Adrenal gland (tissue), 5 donors: ENCODE data around the gene MARCKSL1.
"Not testable (repeated sequence)": the region's sequence is repeated elsewhere in the genome, so short reads cannot be mapped to it uniquely, and the experiment has no call there.

ENCODE experiments used
- CTCF ChIP-seq, 6 experiments: fragments of 450-650 bp in 4 of 6; fragments of 200-600 bp in 2 of 6; sonication (generic) in 1 of 6; IDR thresholded peaks; 1 replicate in 5 of 6; 2 replicates in 1 of 6; pipeline versions ENCODE4 v1.5.1 to v1.8.0; 2016 to 2021; ENCODE audit warnings: antibody characterized with exemption in 6 of 6, mild to moderate bottlenecking in 2 of 6, moderate library complexity in 1 of 6
- POLR2A ChIP-seq, 2 donors: fragments of 450-650 bp; IDR thresholded peaks; one replicate each; pipeline ENCODE4 v1.6.1; 2017; ENCODE audit warnings: antibody characterized with exemption in 2 of 2, mild to moderate bottlenecking in 2 of 2, moderate library complexity in 1 of 2
- donor health status: DM: no; HTN: no; CAD: no.

- TF ChIP-seq CTCF, POLR2A (IDR thresholded peaks at IDR 0.05): not testable (repeated sequence)
These were observed 37.8 kb downstream of the MARCKSL1 start for GRCh38 chr1:32298211-32298610.
